ENCODE data around the gene BLCAP. TPM values are rescaled to one million over a fixed set of nuclear protein-coding genes. Genes with fewer than 3 reads are reported as not detected.

Gene BLCAP
- total and polyA plus RNA-seq, 9 donors, result 27.7 to 147 (median 62.0) TPM

DNA sequence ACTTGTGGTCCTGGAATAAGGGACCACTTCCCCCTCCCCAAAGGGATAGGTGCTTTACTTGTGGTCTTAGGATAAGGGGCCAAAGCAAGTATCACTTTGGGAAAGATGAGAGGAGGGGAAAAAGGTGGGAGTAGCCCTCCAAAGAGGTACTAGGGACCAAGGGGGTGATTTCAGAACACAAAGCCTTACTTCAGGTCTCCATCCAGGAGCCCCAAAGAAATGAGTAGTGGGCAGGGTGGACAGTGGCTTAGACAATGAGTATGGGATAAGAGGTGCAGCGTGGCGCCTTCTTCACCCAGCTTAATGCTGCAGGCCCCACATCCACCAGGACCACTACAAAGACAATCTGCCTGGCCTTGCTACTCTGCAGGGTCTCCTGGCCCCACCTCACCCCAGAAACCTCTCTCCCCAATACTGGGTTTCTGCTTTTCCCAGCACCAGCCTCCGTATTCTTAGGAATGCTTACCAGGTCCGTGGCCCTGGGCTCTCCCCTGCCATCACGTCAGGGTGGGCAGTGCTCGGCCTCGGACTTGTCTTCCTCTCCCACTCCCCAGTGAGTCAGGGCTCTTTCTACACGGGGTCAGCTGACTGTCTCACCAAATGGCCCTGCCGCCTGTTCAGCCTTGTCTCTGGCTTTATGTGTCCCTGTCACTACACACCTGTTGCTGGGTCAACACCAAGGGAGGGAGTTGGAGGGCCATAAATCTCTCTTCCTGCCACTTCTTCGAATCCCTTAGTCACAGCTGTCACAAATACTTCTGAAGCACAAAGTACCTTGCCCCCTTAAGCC is 3.6 kb downstream of the BLCAP start:
- no peaks in the 10 kb centered on the region for H3K9me3 ChIP-seq
- WGBS, 3 donors, result 75 to 78% (median 76%) methylated on average over 10 of the region's 10 CpGs
- H3K4me1 ChIP-seq (ENCODE audit: insufficient read depth), result peaks cover 18% of the 10 kb centered on the region
- TF ChIP-seq EP300 (IDR thresholded peaks at IDR 0.05), result no peak
- no peak for TF ChIP-seq POLR2A (IDR thresholded peaks at IDR 0.05)
- TF ChIP-seq, protein P1, sequence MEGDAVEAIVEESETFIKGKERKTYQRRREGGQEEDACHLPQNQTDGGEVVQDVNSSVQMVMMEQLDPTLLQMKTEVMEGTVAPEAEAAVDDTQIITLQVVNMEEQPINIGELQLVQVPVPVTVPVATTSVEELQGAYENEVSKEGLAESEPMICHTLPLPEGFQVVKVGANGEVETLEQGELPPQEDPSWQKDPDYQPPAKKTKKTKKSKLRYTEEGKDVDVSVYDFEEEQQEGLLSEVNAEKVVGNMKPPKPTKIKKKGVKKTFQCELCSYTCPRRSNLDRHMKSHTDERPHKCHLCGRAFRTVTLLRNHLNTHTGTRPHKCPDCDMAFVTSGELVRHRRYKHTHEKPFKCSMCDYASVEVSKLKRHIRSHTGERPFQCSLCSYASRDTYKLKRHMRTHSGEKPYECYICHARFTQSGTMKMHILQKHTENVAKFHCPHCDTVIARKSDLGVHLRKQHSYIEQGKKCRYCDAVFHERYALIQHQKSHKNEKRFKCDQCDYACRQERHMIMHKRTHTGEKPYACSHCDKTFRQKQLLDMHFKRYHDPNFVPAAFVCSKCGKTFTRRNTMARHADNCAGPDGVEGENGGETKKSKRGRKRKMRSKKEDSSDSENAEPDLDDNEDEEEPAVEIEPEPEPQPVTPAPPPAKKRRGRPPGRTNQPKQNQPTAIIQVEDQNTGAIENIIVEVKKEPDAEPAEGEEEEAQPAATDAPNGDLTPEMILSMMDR (IDR thresholded peaks at IDR 0.05), result no peak
- intact Hi-C loops (cut with DNase I), result loop anchor here in 3 of 4 donors (5.0 to 10.0 kb wide), 4 partner anchors 119 to 1343 kb away; no protein-coding TSS in a partner anchor
- no peak for DNase-seq
- no peak overlapping the region for H3K4me3 ChIP-seq
- H3K36me3 ChIP-seq, result no peaks in the 10 kb centered on the region
- H3K27me3 ChIP-seq, result no peaks in the 10 kb centered on the region
- H3K27ac ChIP-seq, result no peak overlapping the region

- Histone ChIP-seq H3K36me3 (no peaks in the 10 kb centered on the region), H3K9me3 (no peaks in the 10 kb centered on the region), H3K27ac (no peak overlapping the region), H3K4me3 (no peak overlapping the region), H3K27me3 (no peaks in the 10 kb centered on the region), H3K4me1 (ENCODE audit: insufficient read depth) (peaks cover 14% of the 10 kb centered on the region)
- no peak for DNase-seq
- TF ChIP-seq POLR2A (IDR thresholded peaks at IDR 0.05) (no peak), EP300 (IDR thresholded peaks at IDR 0.05) (no peak)
- TF ChIP-seq, protein P1 (IDR thresholded peaks at IDR 0.05), result no peak
- intact Hi-C loops (cut with DNase I), result loop anchor here in 3 of 4 donors (5.0 to 10.0 kb wide), 4 partner anchors 118 to 1344 kb away; no protein-coding TSS in a partner anchor
- WGBS, 3 donors, result 92 to 94% (median 94%) methylated on average over 13 of the region's 13 CpGs
Observed at GRCh38 chr20:37523012-37523391, 4.7 kb downstream of the BLCAP start.

DNA sequence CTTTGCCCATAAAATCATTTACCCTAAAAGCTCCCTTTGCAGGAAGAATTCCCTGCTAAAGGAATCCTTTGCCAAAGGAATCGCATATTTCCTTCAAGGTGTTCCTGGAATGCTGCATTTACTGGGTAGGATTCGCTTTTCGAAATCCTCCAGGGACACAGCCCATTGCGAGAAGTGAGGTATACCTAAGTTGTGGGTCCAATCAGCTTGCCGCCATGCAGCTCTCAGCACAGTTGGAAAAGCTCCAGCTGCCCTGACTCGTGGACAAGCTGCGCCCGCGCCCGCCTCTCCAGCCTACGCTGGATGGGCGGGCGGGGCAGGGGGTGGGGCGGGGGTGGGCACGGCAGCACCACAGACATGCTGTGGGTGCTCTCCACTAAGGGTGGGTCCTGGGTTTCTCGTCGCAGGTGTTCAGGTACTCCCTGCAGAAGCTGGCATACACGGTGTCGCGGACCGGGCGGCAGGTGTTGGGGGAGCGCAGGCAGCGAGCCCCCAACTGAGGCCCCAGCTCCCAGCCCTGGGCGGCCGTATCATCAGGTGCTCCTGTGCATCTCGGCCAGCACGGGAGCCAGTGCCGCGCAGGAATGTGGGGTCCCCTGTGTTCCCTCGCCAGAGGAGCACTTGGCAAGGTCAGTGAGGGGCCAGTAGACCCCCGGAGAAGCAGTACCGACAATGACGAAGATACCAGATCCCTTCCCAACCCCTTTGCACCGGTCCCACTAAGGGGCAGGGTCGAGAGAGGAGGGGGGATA is 5.2 kb downstream of the BLCAP start:
- intact Hi-C loops (cut with DNase I), result loop anchor here in 3 of 4 donors (5.0 to 10.0 kb wide), 4 partner anchors 118 to 1345 kb away; no protein-coding TSS in a partner anchor

More for the DNA sequence above, 5.2 kb downstream of the BLCAP start:
- DNase-seq, result no peak
- H3K36me3 ChIP-seq, result no peaks in the 10 kb centered on the region
- WGBS, 3 donors, result 81 to 85% (median 82%) methylated on average over 22 to 36 of the region's 36 CpGs
- H3K27me3 ChIP-seq, result no peaks in the 10 kb centered on the region
- TF ChIP-seq POLR2A (IDR thresholded peaks at IDR 0.05) (no peak), EP300 (IDR thresholded peaks at IDR 0.05) (no peak)
- TF ChIP-seq, protein P1 (IDR thresholded peaks at IDR 0.05), result no peak
- peaks cover 14% of the 10 kb centered on the region for H3K4me1 ChIP-seq (ENCODE audit: insufficient read depth)
- H3K9me3 ChIP-seq, result no peaks in the 10 kb centered on the region
- no peak overlapping the region for H3K27ac ChIP-seq
- H3K4me3 ChIP-seq, result no peak overlapping the region
